ENCODE results near the gene MPDZ.

MPDZ gene

GRCh38 chr9:13186774-13187173, 92.7 kb downstream of the MPDZ start:
- Histone ChIP-seq H3K27ac (ENCODE audit: insufficient read depth, low read depth, low read length, poor library complexity, severe bottlenecking) (no peak overlapping the region), H3K9me3 (ENCODE audit: control insufficient read depth, low read length) (no peaks in the 10 kb centered on the region), H3K27me3 (ENCODE audit: control insufficient read depth, insufficient read depth, low read length, poor library complexity, severe bottlenecking) (no peaks in the 10 kb centered on the region), H3K36me3 (ENCODE audit: control insufficient read depth, insufficient read depth, low read length) (peaks cover 17% of the 10 kb centered on the region), H3K4me3 (ENCODE audit: insufficient read depth, low read depth, low read length) (no peak overlapping the region), H3K4me1 (ENCODE audit: control insufficient read depth, insufficient read depth, low read length) (no peaks in the 10 kb centered on the region)
- 97 to 98% methylated on average over 5 of the region's 5 CpGs for WGBS, 2 experiments

DNA sequence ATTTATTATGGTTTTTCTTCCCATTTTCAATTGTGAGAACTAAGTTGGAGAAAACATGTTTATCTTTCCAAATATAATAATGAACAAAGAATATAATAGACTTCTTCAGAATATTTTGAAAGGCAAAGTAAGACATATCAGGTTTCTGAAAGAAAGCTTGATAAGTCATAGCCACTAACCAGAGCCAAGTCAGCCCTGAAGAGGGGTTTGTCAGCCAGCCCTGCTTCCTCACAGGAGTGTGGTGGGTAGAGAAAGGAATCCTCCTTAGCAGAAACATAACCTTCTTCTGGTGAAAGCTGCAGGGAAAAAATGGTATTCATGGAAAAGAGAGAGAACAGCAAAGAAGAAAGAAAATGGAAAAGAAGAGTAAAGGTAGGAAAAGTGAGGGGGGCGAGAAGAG, 93.4 kb downstream of the MPDZ start:
- Histone ChIP-seq H3K4me3 (ENCODE audit: insufficient read depth, low read depth, low read length) (no peak overlapping the region), H3K27ac (ENCODE audit: insufficient read depth, low read depth, low read length, poor library complexity, severe bottlenecking) (no peak overlapping the region), H3K36me3 (ENCODE audit: control insufficient read depth, insufficient read depth, low read length) (peaks cover 16% of the 10 kb centered on the region), H3K4me1 (ENCODE audit: control insufficient read depth, insufficient read depth, low read length) (no peaks in the 10 kb centered on the region), H3K27me3 (ENCODE audit: control insufficient read depth, insufficient read depth, low read length, poor library complexity, severe bottlenecking) (no peaks in the 10 kb centered on the region), H3K9me3 (ENCODE audit: control insufficient read depth, low read length) (no peaks in the 10 kb centered on the region)
- 88 to 94% methylated on average over 1 of the region's 1 CpG for WGBS, 2 experiments

DNA sequence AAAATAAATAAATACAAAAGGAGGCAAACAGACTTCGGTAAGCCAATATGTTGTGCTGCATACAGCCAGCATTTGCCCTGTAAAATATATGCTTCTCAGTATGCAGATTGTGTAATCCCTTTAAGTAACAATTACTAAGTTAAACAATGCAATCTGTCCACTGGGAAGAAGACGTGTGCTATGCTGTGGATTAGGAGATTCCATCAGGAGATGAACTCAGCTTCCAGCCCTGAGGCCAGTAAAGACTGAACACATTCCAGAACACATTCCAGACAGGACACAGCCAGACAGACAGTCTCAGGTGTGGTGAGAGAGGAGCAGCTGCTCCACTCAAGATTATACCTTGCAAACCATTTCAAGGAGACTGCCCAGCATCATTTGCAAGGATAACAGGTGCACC, 97.8 kb downstream of the MPDZ start:
- WGBS, 2 experiments: 75 to 81% methylated on average over 2 of the region's 2 CpGs
- Histone ChIP-seq H3K4me1 (ENCODE audit: control insufficient read depth, insufficient read depth, low read length) (no peaks in the 10 kb centered on the region), H3K4me3 (ENCODE audit: insufficient read depth, low read depth, low read length) (no peak overlapping the region), H3K27ac (ENCODE audit: insufficient read depth, low read depth, low read length, poor library complexity, severe bottlenecking) (no peak overlapping the region), H3K36me3 (ENCODE audit: control insufficient read depth, insufficient read depth, low read length) (peaks cover 9% of the 10 kb centered on the region), H3K9me3 (ENCODE audit: control insufficient read depth, low read length) (no peaks in the 10 kb centered on the region), H3K27me3 (ENCODE audit: control insufficient read depth, insufficient read depth, low read length, poor library complexity, severe bottlenecking) (no peaks in the 10 kb centered on the region)

DNA sequence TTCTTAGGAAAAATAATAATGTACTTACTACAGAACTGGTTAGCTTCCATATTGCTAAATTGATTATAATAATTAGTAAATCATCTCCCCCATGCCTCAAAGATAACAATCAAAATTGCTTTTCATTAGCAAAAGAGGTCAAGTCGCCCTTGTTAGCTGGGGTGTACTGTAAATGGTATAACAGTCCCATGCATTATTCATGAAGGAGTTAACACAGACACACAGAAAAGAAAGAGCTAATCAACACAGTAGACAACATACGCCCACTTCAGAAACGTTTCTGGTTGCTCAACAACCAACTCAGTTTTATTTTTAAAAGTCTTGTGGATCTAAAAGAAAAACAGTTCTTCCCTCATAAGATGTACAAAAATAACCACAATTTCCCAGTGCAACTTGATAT, 100.2 kb downstream of the MPDZ start:
- WGBS, 2 experiments: 71 to 91% methylated on average over 2 to 3 of the region's 3 CpGs
- Histone ChIP-seq H3K4me3 (ENCODE audit: insufficient read depth, low read depth, low read length) (no peak overlapping the region), H3K27me3 (ENCODE audit: control insufficient read depth, insufficient read depth, low read length, poor library complexity, severe bottlenecking) (no peaks in the 10 kb centered on the region), H3K9me3 (ENCODE audit: control insufficient read depth, low read length) (no peaks in the 10 kb centered on the region), H3K4me1 (ENCODE audit: control insufficient read depth, insufficient read depth, low read length) (no peaks in the 10 kb centered on the region), H3K36me3 (ENCODE audit: control insufficient read depth, insufficient read depth, low read length) (peaks cover 3% of the 10 kb centered on the region), H3K27ac (ENCODE audit: insufficient read depth, low read depth, low read length, poor library complexity, severe bottlenecking) (no peak overlapping the region)

DNA sequence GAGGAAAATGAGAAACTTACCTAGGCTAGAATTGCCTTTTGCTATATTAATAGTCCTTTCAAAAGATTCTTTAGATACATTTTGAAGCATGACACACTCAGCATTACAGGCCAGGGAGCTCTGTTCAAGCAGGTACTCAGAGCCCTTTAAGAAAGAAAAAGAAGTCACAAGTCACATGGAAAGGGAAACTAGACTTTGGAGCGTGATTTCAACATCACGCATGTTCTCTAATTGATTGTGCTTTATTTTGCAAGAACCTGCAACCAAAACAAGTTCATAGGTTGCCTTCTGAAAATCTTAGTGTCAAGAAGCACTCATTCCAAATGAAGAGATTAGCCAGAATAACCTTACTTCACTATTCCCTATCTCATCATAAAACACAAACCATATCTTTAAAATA, 103.8 kb downstream of the MPDZ start:
- H3K27ac ChIP-seq (ENCODE audit: insufficient read depth, low read depth, low read length, poor library complexity, severe bottlenecking): no peak overlapping the region
- no peaks in the 10 kb centered on the region for H3K9me3 ChIP-seq (ENCODE audit: control insufficient read depth, low read length)
- no peak overlapping the region for H3K4me3 ChIP-seq (ENCODE audit: insufficient read depth, low read depth, low read length)
- H3K27me3 ChIP-seq (ENCODE audit: control insufficient read depth, insufficient read depth, low read length, poor library complexity, severe bottlenecking): no peaks in the 10 kb centered on the region
- peaks cover 5% of the 10 kb centered on the region for H3K36me3 ChIP-seq (ENCODE audit: control insufficient read depth, insufficient read depth, low read length)
- WGBS, 2 experiments: 94 to 97% methylated on average over 2 of the region's 2 CpGs
- H3K4me1 ChIP-seq (ENCODE audit: control insufficient read depth, insufficient read depth, low read length): no peaks in the 10 kb centered on the region

- Histone ChIP-seq H3K27ac (ENCODE audit: insufficient read depth, low read depth, low read length, poor library complexity, severe bottlenecking) (no peak overlapping the region), H3K4me1 (ENCODE audit: control insufficient read depth, insufficient read depth, low read length) (no peaks in the 10 kb centered on the region), H3K27me3 (ENCODE audit: control insufficient read depth, insufficient read depth, low read length, poor library complexity, severe bottlenecking) (no peaks in the 10 kb centered on the region), H3K9me3 (ENCODE audit: control insufficient read depth, low read length) (no peaks in the 10 kb centered on the region), H3K4me3 (ENCODE audit: insufficient read depth, low read depth, low read length) (no peak overlapping the region), H3K36me3 (ENCODE audit: control insufficient read depth, insufficient read depth, low read length) (peaks cover 5% of the 10 kb centered on the region)
- 93 to 96% methylated on average over 2 of the region's 2 CpGs for WGBS, 2 experiments
Observed at GRCh38 chr9:13174906-13175639, 104.4 kb downstream of the MPDZ start.

- H3K36me3 ChIP-seq (ENCODE audit: control insufficient read depth, insufficient read depth, low read length): peaks cover 5% of the 10 kb centered on the region
- no peak overlapping the region for H3K4me3 ChIP-seq (ENCODE audit: insufficient read depth, low read depth, low read length)
- no peaks in the 10 kb centered on the region for H3K27me3 ChIP-seq (ENCODE audit: control insufficient read depth, insufficient read depth, low read length, poor library complexity, severe bottlenecking)
- H3K9me3 ChIP-seq (ENCODE audit: control insufficient read depth, low read length): no peaks in the 10 kb centered on the region
- H3K4me1 ChIP-seq (ENCODE audit: control insufficient read depth, insufficient read depth, low read length): no peaks in the 10 kb centered on the region
- H3K27ac ChIP-seq (ENCODE audit: insufficient read depth, low read depth, low read length, poor library complexity, severe bottlenecking): no peak overlapping the region
- WGBS, 2 experiments: 92 to 97% methylated on average over 4 of the region's 4 CpGs
Observed at GRCh38 chr9:13173553-13173952, 105.9 kb downstream of the MPDZ start.

GRCh38 chr9:13171261-13171660, 108.2 kb downstream of the MPDZ start:
- no peaks in the 10 kb centered on the region for H3K27me3 ChIP-seq (ENCODE audit: control insufficient read depth, insufficient read depth, low read length, poor library complexity, severe bottlenecking)
- H3K4me3 ChIP-seq (ENCODE audit: insufficient read depth, low read depth, low read length): no peak overlapping the region
- H3K27ac ChIP-seq (ENCODE audit: insufficient read depth, low read depth, low read length, poor library complexity, severe bottlenecking): no peak overlapping the region
- peaks cover 11% of the 10 kb centered on the region for H3K36me3 ChIP-seq (ENCODE audit: control insufficient read depth, insufficient read depth, low read length)
- no peaks in the 10 kb centered on the region for H3K4me1 ChIP-seq (ENCODE audit: control insufficient read depth, insufficient read depth, low read length)
- 93 to 95% methylated on average over 1 of the region's 2 CpGs for WGBS, 2 experiments
- no peaks in the 10 kb centered on the region for H3K9me3 ChIP-seq (ENCODE audit: control insufficient read depth, low read length)

- peaks cover 6% of the 10 kb centered on the region for H3K36me3 ChIP-seq (ENCODE audit: control insufficient read depth, insufficient read depth, low read length)
- H3K4me3 ChIP-seq (ENCODE audit: insufficient read depth, low read depth, low read length): no peak overlapping the region
- H3K9me3 ChIP-seq (ENCODE audit: control insufficient read depth, low read length): no peaks in the 10 kb centered on the region
- 100% methylated on average over 1 to 2 of the region's 2 CpGs for WGBS, 2 experiments
- no peaks in the 10 kb centered on the region for H3K4me1 ChIP-seq (ENCODE audit: control insufficient read depth, insufficient read depth, low read length)
- H3K27me3 ChIP-seq (ENCODE audit: control insufficient read depth, insufficient read depth, low read length, poor library complexity, severe bottlenecking): no peaks in the 10 kb centered on the region
- no peak overlapping the region for H3K27ac ChIP-seq (ENCODE audit: insufficient read depth, low read depth, low read length, poor library complexity, severe bottlenecking)
Observed at GRCh38 chr9:13166996-13167395, 112.5 kb downstream of the MPDZ start.

GRCh38 chr9:13165956-13166355, 113.5 kb downstream of the MPDZ start:
- Histone ChIP-seq H3K9me3 (ENCODE audit: control insufficient read depth, low read length) (no peaks in the 10 kb centered on the region), H3K27me3 (ENCODE audit: control insufficient read depth, insufficient read depth, low read length, poor library complexity, severe bottlenecking) (no peaks in the 10 kb centered on the region), H3K4me3 (ENCODE audit: insufficient read depth, low read depth, low read length) (no peak overlapping the region), H3K27ac (ENCODE audit: insufficient read depth, low read depth, low read length, poor library complexity, severe bottlenecking) (no peak overlapping the region), H3K4me1 (ENCODE audit: control insufficient read depth, insufficient read depth, low read length) (no peaks in the 10 kb centered on the region), H3K36me3 (ENCODE audit: control insufficient read depth, insufficient read depth, low read length) (peaks cover 6% of the 10 kb centered on the region)
- 93 to 98% methylated on average over 2 of the region's 2 CpGs for WGBS, 2 experiments

Measured in ectodermal cell (in vitro differentiated cells).